WERI-Rb-1 (cell line): ENCODE measurements around the gene TTC39B.
"Not testable (repeated sequence)": the region's sequence is repeated elsewhere in the genome, so short reads cannot be mapped to it uniquely, and the experiment has no call there.

ENCODE experiments used
- DNase-seq: peaks from one replicate; pipeline ENCODE4 v3.0.0-alpha.2; 2020
- H3K27ac ChIP-seq: fragments of 250-450 bp; sonication (Bioruptor Pico); 2 replicates; pipeline ENCODE4 v1.5.1; 2020; ENCODE audit warnings: mild to moderate bottlenecking, moderate library complexity
- H3K27me3 ChIP-seq: fragments of 250-450 bp; sonication (Bioruptor Pico); 2 replicates; pipeline ENCODE4 v1.5.1; 2021; ENCODE audit warnings: mild to moderate bottlenecking, low read depth, moderate library complexity; ENCODE audit not compliant: insufficient read depth, severe bottlenecking
- H3K36me3 ChIP-seq: fragments of 250-450 bp; sonication (Bioruptor Pico); 2 replicates; pipeline ENCODE4 v1.5.1; 2020; ENCODE audit warnings: mild to moderate bottlenecking, moderate library complexity
- H3K4me3 ChIP-seq: 2 replicates; pipeline ENCODE4 v1.5.1; 2011; ENCODE audit warnings: low read depth, mild to moderate bottlenecking, control low read depth, low read length
- H3K9me3 ChIP-seq: fragments of 250-450 bp; sonication (Bioruptor Pico); 2 replicates; pipeline ENCODE4 v1.5.1; 2021; ENCODE audit warnings: mild to moderate bottlenecking, moderate library complexity; ENCODE audit not compliant: severe bottlenecking
- TF ChIP-seq, protein P1 (sequence below): IDR thresholded peaks from 2 replicates; pipeline ENCODE4 v1.5.1; 2011; ENCODE audit warnings: low read depth, mild to moderate bottlenecking, control low read depth, inconsistent platforms, low read length

Gene TTC39B

DNA sequence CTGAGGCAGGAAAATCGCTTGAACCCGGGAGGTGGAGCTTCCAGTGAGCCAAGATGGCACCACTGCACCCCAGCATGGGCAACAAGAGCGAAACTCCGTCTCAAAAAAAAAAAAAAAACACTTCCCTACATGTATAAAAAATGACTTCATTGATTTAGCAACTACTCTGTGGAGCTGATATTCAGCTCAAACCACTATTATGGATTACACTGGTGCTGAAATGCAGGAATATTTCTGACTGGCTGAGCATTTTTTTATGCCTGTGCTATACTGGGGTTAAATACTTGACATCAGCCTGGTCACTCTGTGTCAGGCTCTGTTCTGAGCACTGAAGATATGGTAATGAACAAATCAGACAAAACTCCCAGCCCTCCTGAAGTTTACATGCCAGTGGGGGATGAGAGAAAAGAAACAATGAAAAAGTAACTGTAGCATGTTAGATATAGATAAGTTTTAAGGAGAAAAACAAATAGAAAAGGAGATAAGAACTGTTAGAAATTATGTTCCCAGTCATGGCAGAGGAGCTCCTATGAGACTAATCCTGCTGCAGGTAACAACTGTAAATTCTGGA, 22.6 kb upstream of the TTC39B start:
- no peak overlapping the region for H3K4me3 ChIP-seq

DNA sequence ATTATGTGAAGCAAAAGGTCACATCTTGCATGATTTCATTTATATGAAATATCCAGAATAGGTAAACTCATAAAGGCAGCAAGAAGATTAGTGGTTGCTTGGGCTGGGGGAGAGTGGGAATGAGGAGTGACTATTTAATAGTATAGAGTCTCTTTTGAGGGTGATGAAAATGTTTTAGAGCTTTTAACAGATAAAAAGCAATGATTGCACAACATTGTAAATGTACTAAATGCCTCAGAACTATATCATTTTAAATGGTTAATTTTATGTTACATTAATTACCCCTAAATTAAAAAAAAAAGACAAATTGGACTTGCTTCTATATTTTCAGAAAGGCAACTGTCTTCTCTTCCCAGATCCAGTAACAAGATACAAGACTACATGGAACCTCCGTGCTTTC, 21.9 kb upstream of the TTC39B start:
- TF ChIP-seq, protein P1, sequence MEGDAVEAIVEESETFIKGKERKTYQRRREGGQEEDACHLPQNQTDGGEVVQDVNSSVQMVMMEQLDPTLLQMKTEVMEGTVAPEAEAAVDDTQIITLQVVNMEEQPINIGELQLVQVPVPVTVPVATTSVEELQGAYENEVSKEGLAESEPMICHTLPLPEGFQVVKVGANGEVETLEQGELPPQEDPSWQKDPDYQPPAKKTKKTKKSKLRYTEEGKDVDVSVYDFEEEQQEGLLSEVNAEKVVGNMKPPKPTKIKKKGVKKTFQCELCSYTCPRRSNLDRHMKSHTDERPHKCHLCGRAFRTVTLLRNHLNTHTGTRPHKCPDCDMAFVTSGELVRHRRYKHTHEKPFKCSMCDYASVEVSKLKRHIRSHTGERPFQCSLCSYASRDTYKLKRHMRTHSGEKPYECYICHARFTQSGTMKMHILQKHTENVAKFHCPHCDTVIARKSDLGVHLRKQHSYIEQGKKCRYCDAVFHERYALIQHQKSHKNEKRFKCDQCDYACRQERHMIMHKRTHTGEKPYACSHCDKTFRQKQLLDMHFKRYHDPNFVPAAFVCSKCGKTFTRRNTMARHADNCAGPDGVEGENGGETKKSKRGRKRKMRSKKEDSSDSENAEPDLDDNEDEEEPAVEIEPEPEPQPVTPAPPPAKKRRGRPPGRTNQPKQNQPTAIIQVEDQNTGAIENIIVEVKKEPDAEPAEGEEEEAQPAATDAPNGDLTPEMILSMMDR = no peak

More for the DNA sequence above, 22.6 kb upstream of the TTC39B start:
- no peaks in the 10 kb centered on the region for H3K9me3 ChIP-seq
- H3K27ac ChIP-seq = no peak overlapping the region
- DNase-seq = no peak
- TF ChIP-seq, protein P1 = no peak
- no peaks in the 10 kb centered on the region for H3K27me3 ChIP-seq
- no peaks in the 10 kb centered on the region for H3K36me3 ChIP-seq

DNA sequence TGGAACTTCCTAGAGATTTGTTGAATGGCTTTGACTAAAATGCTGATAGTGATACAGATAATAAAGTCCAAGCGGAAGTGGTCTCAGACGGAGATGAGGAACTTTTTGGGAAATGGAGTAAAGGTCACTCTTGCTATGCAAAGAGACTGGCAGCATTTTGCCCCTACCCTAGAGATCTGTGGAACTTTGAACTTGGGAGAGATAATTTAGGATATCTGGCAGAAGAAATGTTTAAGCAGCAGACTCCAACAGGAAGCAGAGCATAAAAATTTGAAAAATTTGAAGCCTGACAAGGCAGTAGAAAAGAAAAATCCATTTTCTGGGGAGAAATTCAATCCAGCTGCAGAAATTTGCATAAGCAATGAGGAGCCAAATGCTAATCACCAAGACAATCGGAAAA, 15.7 kb upstream of the TTC39B start:
- not testable (repeated sequence) for H3K9me3 ChIP-seq, H3K27ac ChIP-seq, H3K27me3 ChIP-seq, DNase-seq, H3K36me3 ChIP-seq, H3K4me3 ChIP-seq

More for the DNA sequence above, 21.9 kb upstream of the TTC39B start:
- no peak for DNase-seq
- H3K4me3 ChIP-seq = no peak overlapping the region
- no peaks in the 10 kb centered on the region for H3K9me3 ChIP-seq
- H3K27me3 ChIP-seq = no peaks in the 10 kb centered on the region
- no peaks in the 10 kb centered on the region for H3K36me3 ChIP-seq
- H3K27ac ChIP-seq = no peak overlapping the region

DNA sequence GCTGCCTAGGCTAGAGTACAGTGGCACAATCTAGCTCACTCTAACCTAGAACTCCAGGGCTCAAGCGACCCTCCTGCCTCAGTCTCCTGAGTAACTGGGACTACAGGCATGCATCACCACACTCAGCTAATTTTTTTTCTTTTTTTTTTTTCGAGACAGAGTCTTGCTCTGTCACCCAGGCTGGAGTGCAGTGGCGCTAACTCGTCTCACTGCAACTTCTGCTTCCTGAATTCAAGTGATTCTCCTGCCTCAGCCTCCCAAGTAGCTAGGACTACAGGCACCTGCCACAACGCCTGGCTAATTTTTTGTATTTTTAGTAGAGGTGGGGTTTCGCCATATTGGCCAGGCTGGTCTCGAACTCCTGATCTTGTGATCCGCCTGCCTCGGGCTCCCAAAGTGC, 12.6 kb upstream of the TTC39B start:
- not testable (repeated sequence) for H3K27ac ChIP-seq, DNase-seq, H3K9me3 ChIP-seq, H3K36me3 ChIP-seq, H3K27me3 ChIP-seq, H3K4me3 ChIP-seq

DNA sequence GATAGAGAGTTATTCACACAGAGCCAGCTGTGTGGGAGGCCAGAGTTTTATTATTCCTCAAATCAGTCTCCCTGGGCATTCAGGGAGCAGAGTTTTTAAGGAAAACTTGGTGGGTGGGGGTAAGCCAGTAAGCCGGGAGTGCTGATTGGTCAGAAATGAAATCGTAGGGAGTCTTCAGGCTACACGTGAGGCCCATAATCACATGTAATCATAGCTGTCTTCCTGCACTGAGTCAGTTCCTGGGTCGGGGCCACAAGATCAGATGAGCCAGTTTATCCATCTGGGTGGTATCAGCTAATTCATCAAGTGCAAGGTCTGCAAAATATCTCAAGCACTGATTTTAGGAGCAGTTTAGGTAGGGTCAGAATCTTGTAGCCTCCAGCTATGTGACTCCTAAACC, 10.8 kb upstream of the TTC39B start:
- H3K36me3 ChIP-seq = no peaks in the 10 kb centered on the region
- DNase-seq = no peak
- no peak overlapping the region for H3K27ac ChIP-seq
- H3K9me3 ChIP-seq = peaks cover 1% of the 10 kb centered on the region
- TF ChIP-seq, protein P1 = no peak
- H3K4me3 ChIP-seq = no peak overlapping the region
- no peaks in the 10 kb centered on the region for H3K27me3 ChIP-seq

DNA sequence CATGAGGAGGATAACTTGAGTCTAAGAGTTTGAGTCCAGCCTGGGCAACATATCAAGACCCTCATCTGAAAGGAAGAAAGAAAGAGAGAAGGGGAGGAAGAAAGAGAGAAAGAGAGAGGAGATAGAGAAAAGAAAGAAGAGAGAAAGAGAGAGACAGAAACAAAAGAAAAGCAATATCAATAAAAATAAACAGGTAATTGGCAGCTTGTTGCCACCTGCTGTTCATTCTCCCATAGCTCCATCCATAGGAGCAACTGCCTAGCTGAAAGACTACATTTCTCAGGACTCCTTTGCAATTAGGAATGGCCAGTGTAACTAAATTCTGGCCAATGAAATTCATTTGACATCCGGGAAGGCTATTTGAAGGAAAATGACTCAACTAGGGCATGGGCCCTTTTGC, 4.6 kb upstream of the TTC39B start:
- no peaks in the 10 kb centered on the region for H3K9me3 ChIP-seq
- H3K27ac ChIP-seq = no peak overlapping the region
- H3K4me3 ChIP-seq = no peak overlapping the region
- no peaks in the 10 kb centered on the region for H3K36me3 ChIP-seq
- no peak for DNase-seq
- no peaks in the 10 kb centered on the region for H3K27me3 ChIP-seq
- TF ChIP-seq, protein P1 = no peak

DNA sequence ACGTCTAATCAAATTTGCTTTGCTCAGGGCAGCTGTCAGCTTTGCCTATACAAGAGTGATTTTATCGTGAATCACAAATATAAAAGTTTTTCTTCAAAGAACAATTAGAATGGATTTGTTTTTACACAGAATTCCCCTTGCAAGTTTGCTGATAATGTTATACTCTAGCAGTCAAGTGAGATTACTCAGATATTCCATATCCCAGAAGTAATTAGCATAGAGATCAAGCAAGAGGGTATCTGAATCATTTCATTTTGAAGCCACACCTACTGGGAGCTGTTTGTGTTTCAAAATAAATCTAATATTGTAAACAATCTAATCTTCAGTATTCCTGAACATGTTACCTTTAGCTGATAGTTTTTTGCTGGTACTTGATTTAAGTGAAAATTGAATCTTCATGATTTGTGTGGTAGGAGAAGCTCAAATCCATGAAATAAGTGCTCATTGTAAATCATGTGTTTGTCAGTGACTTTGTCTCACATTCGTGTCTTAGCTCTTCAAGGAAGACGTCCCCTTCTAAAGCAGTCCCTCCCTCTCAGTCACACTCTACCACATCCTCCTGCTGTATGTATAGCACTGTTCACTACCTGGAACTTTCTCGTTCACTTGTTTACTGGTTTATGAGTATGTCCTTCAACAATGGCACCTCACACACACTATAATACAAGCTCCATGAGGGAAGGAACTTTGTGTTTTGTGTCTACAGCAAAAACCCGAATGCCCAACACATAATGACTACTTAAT, 3.3 kb upstream of the TTC39B start:
- H3K27me3 ChIP-seq = no peaks in the 10 kb centered on the region
- no peaks in the 10 kb centered on the region for H3K9me3 ChIP-seq
- no peak for DNase-seq
- TF ChIP-seq, protein P1 = no peak
- H3K36me3 ChIP-seq = no peaks in the 10 kb centered on the region
- no peak overlapping the region for H3K27ac ChIP-seq
- no peak overlapping the region for H3K4me3 ChIP-seq
